Stomach (tissue), 4 donors: ENCODE data around the gene ZNF165.
"Not testable (repeated sequence)": the region's sequence is repeated elsewhere in the genome, so short reads cannot be mapped to it uniquely, and the experiment has no call there.

Source experiments
- CTCF ChIP-seq, 7 experiments: fragments of 450-650 bp in 4 of 7; fragments of 200-600 bp in 3 of 7; sonication (generic) in 3 of 7; IDR thresholded peaks; one replicate each; pipeline ENCODE4 v1.5.1; 2016 to 2019; ENCODE audit warnings: antibody characterized with exemption in 7 of 7, control low read depth in 2 of 7, mild to moderate bottlenecking in 1 of 7
- POLR2A ChIP-seq, 4 donors: fragments of 450-650 bp; IDR thresholded peaks; one replicate each; pipeline ENCODE4 v1.6.1; 2016; ENCODE audit warnings: antibody characterized with exemption in 4 of 4, control low read depth in 2 of 4, mild to moderate bottlenecking in 1 of 4, moderate library complexity in 1 of 4
- POLR2AphosphoS5 ChIP-seq, 3 donors: sonication (generic); formaldehyde crosslinking; IDR thresholded peaks; one replicate each; pipeline ENCODE4 v1.6.1; 2016; ENCODE audit warnings: antibody characterized with exemption in 3 of 3

DNA sequence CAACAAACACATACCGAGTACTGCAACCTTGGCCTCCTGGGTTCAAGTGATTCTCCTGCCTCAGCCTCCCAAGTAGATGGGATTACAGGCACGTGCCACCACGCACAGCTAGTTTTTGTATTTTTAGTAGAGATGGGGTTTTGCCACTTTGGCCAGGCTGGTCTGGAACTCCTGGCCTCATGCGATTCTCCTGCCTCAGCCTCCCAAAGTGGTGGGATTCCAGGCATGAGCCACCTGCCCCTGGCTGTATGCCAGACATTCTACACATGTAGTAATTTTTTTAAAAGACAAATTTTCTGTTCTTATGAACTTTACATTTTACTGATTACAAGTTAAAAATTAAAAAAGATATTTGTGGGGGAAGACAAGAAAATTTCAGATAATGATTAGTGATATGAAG is 9.4 kb upstream of the ZNF165 start:
- not testable (repeated sequence) for TF ChIP-seq CTCF, POLR2A, POLR2AphosphoS5 (IDR thresholded peaks at IDR 0.05)
